Neural cell (in vitro differentiated cells): ENCODE data around the gene IQCK.

Experiments used
- EP300 ChIP-seq: fragments of 450-650 bp; conservative IDR thresholded peaks from 2 replicates; pipeline ENCODE4 v1.6.1; 2014; ENCODE audit warnings: antibody characterized with exemption, mild to moderate bottlenecking, moderate library complexity; ENCODE audit not compliant: poor library complexity, severe bottlenecking
- EZH2 ChIP-seq: fragments of 200-600, 300-800 bp; shearing (Covaris generic), sonication (generic); IDR thresholded peaks from 2 replicates; pipeline ENCODE4 v1.6.1; 2014; ENCODE audit warnings: antibody characterized with exemption, low read length, borderline replicate concordance, mild to moderate bottlenecking; ENCODE audit not compliant: insufficient read depth, poor library complexity, severe bottlenecking
- MXI1 ChIP-seq: fragments of 450-650 bp; conservative IDR thresholded peaks from 2 replicates; pipeline ENCODE4 v1.6.1; 2014; ENCODE audit warnings: antibody characterized with exemption, mild to moderate bottlenecking; ENCODE audit not compliant: poor library complexity, severe bottlenecking
- POLR2AphosphoS5 ChIP-seq: IDR thresholded peaks from 2 replicates; pipeline ENCODE4 v1.6.1; 2012
- RAD21 ChIP-seq: fragments of 450-650 bp; conservative IDR thresholded peaks from 2 replicates; pipeline ENCODE4 v1.6.1; 2014; ENCODE audit warnings: antibody characterized with exemption, mild to moderate bottlenecking, moderate library complexity
- TAF1 ChIP-seq: IDR thresholded peaks from 2 replicates; pipeline ENCODE4 v1.6.1; 2012; ENCODE audit warnings: low read depth
- TF ChIP-seq, protein P1 (sequence below): fragments of 450-650 bp; IDR thresholded peaks from 2 replicates; pipeline ENCODE4 v1.5.1; 2014; ENCODE audit warnings: antibody characterized with exemption, mild to moderate bottlenecking, moderate library complexity; ENCODE audit not compliant: poor library complexity, severe bottlenecking
- TF ChIP-seq, protein P2 (sequence below): IDR thresholded peaks from 2 replicates; pipeline ENCODE4 v1.6.1; 2012; ENCODE audit warnings: borderline replicate concordance

DNA sequence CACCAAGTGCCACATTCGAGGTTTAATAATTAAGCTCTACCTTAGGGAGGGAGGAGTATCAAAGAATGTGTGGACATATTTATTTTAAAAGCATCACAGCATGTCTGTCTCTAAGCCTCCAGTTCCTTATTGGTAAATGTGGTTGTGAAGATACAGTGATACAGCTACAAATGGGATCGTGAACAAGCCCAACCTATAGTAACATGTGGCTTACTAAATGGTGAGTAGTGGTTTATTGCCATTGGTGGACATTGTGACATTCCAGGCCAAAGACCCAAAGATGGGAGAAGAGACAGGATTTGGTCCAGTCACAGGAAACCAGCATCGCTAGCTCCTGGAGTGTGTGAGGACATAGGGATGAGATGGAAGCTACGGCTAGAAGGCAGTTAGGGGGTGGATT is 51.2 kb downstream of the IQCK start:
- TF ChIP-seq MXI1 (no peak), EZH2 (no peak), POLR2AphosphoS5 (no peak), TAF1 (no peak), RAD21 (no peak), EP300 (no peak)
- TF ChIP-seq, protein P1, sequence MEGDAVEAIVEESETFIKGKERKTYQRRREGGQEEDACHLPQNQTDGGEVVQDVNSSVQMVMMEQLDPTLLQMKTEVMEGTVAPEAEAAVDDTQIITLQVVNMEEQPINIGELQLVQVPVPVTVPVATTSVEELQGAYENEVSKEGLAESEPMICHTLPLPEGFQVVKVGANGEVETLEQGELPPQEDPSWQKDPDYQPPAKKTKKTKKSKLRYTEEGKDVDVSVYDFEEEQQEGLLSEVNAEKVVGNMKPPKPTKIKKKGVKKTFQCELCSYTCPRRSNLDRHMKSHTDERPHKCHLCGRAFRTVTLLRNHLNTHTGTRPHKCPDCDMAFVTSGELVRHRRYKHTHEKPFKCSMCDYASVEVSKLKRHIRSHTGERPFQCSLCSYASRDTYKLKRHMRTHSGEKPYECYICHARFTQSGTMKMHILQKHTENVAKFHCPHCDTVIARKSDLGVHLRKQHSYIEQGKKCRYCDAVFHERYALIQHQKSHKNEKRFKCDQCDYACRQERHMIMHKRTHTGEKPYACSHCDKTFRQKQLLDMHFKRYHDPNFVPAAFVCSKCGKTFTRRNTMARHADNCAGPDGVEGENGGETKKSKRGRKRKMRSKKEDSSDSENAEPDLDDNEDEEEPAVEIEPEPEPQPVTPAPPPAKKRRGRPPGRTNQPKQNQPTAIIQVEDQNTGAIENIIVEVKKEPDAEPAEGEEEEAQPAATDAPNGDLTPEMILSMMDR: no peak
- TF ChIP-seq, protein P2, sequence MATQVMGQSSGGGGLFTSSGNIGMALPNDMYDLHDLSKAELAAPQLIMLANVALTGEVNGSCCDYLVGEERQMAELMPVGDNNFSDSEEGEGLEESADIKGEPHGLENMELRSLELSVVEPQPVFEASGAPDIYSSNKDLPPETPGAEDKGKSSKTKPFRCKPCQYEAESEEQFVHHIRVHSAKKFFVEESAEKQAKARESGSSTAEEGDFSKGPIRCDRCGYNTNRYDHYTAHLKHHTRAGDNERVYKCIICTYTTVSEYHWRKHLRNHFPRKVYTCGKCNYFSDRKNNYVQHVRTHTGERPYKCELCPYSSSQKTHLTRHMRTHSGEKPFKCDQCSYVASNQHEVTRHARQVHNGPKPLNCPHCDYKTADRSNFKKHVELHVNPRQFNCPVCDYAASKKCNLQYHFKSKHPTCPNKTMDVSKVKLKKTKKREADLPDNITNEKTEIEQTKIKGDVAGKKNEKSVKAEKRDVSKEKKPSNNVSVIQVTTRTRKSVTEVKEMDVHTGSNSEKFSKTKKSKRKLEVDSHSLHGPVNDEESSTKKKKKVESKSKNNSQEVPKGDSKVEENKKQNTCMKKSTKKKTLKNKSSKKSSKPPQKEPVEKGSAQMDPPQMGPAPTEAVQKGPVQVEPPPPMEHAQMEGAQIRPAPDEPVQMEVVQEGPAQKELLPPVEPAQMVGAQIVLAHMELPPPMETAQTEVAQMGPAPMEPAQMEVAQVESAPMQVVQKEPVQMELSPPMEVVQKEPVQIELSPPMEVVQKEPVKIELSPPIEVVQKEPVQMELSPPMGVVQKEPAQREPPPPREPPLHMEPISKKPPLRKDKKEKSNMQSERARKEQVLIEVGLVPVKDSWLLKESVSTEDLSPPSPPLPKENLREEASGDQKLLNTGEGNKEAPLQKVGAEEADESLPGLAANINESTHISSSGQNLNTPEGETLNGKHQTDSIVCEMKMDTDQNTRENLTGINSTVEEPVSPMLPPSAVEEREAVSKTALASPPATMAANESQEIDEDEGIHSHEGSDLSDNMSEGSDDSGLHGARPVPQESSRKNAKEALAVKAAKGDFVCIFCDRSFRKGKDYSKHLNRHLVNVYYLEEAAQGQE: no peak
